Glomerular visceral epithelial cell (primary cell): ENCODE results near the gene BCL2L15.

Experiments
- DNase-seq: peaks from one replicate; pipeline ENCODE4 v3.0.0-alpha.2; 2016; ENCODE audit errors: extremely low spot score

The BCL2L15 gene

DNA sequence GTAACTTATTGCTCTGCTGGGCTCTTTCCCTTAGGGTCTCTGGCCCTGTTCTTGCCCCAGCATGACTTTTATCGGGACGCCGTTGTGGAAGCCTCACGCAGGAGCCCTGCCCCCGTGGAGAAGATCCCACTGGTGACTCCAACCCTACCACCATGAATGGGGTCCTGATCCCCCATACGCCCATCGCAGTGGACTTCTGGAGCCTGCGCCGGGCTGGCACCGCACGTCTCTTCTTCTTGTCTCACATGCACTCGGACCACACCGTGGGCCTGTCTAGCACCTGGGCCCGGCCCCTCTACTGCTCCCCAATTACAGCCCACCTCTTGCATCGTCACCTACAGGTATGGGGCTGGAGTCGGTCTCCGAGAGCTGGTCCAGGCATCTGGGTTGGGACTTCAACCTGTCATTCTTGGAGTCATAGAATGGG is 18.1 kb upstream of the BCL2L15 start:
- no peak for DNase-seq

DNA sequence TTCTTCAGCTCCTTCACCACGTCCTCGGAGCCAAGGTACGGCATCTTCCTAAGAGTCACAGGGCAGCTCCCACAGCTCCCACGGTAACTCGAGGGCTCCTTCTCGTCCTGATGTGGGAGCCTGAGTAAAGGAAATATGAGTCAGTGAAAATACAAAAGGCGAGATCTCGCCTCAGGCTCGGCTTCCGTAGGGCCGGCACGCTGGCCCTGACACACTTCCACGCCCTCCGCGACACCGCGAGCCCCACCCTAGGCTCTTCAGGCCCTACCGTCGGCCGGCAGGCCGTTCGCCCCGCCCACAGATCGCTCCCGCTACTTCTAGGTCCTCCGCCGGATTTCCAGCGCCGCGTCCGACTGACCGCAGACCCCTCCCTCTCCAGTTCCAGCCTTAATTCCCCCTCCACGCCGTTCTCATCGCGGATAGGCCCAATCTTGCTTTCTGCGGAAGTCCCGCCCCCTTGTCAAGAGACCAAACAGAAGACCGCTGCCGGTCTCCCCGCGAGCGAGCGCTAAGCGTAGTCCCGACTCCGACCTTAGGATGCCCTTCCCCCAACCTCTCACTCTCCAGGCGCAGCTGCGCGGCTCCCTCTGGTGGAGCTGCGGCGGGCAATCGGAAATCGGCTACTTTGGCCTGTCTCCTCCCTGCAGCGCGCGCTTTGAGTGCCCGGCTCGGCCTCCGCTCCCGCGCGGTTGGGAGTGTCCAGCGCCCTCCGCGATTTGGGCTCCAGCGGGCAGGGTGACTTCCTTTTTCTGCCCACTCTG is 17.5 kb upstream of the BCL2L15 start, which contains the start of the genes AP4B1 and DCLRE1B:
TSS of gene AP4B1 (minus strand) at position 126 of the 761 bp plus-strand sequence. CDS start at position 44, 82 bp downstream.
TSS of gene DCLRE1B (plus strand) at position 653 of the 761 bp plus-strand sequence. CDS start 261 bp downstream, outside the sequence.
- DNase-seq = peak; percentile 100

DNA sequence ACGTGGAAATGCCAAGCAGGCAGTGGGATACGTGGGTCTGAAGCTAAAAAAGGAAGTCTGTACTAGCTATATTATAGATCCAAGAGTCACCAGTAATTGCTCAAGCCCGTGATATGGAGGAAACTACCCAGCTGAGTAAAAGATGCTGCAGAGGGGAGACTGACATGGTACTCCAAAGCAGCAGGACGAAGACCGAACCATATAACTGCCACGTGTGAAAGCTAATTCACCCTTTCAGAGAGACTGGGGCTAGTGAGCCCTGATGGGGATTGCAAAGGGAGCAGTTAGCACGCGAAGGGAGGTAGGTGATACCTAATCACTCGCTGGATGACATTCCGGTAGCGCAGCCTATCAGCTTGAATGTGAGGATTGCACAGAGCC is 16.9 kb upstream of the BCL2L15 start:
- DNase-seq = no peak

DNA sequence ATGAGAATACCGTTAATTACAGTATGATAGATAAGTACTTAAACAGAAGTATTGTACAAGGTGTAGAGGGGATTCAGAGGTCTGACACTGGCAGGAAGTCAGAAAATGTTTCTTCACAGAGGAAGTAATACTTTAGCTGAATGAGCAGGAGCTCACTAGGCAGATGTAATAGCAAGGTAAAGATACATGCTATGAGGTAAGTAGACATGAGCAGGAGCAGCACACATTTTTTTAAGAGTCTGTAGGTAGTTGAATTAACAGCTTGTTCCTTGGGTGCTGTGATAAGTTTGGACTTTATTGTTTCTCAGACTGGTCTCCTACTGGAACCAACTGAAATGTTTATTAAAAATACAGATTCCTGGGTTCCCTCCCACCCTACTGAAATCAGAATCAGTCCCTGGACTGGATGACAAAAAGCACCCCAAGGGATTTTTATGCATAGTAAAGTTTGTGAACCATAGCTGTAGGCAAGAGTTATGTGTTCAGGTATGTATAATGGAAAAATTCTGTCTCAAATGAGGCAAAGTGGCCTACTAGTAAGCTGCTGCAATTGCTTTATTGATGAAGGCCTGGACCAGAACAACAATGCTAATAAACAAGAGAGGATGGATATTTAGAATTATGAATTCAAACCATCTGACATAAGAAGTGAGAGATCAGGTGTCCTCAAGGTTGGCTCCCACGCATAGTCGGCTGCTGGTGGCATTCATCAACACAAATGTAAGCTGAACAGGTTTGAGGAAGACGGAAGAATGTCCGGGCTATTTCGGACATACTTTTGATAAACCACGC is 16.3 kb upstream of the BCL2L15 start:
- peak; percentile 17 for DNase-seq

DNA sequence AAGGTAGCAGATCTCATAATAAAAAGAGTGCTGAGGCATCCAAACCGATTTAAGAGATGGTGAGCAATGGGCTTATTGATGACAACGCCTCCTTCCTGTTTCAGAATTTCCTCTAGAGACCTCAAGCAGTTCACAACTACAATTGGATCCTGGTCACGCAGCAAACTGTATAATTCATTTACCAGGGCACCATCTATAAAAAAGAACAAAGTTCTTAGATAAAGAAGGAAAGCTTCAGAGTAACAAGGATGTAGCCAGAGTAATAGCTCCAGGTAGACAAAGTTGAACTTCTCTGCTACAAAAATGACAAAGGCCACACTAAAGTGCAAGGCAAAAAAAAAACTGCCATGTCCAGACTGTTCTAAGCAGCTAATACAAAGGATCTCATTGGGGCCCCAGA is 13.8 kb upstream of the BCL2L15 start:
- no peak for DNase-seq

DNA sequence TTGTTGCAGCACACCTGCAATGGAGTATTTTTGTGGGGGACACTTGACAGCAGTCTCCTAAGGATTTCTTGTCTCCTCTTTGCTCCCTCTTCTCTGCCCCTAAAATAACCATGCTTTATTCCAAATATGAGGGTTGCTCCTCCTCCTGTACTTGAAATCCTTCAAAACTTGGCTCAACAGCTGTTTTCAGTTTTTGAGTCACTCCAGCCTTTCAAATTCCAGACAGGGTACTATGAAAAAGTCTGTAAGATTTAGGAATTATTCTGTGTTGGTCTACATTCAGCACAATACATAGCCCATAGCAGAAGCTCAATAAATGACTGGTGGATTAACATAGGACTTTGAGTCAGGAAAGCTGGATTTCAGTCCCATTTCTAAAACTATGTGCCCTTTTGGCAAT is 11.7 kb upstream of the BCL2L15 start:
- no peak for DNase-seq

DNA sequence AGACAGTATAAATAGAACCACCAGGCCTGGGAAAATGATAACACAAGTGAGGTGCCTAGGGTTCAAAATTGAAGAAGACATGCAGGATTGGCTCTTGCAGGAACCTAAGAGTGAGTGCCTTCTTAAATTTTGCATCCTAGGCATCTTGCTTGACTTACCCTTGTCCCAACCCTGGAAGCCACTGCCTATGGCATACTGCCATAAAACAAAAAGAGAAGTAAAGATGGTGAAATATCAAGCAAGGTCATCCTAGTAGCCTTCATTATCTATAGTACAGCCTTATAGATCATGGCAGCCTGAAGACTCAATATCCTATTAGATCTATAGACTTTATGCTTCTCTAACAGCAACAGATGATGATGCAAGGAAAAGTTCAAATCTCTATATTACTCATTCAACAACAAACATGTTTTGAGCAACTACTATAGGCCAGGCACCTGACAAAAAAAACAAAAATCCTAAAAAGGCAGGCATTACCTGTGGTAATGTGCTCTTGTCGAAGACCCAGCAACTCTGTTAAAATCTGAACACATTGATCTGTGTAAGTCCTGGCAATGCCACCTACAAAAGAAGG is 10.9 kb upstream of the BCL2L15 start:
- DNase-seq = no peak

DNA sequence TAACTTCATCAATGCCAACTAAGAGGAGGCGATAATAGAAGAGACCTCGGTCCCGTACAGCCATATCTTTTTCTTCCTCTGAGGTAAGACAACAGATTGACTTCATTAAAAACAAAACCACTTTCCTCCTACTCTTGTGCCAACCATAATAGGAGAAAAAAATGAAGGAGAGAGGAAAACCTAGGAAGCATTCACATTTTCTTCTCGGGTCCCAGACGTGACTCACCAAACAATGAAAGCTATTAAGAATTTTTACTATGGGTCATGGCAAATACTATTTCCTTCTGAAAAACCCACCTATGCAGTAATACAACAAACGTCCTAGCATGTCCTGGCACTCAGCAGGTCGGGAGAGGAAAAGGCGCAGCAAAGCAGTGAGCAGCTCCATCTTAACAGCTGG is 8.6 kb upstream of the BCL2L15 start:
- no peak for DNase-seq

DNA sequence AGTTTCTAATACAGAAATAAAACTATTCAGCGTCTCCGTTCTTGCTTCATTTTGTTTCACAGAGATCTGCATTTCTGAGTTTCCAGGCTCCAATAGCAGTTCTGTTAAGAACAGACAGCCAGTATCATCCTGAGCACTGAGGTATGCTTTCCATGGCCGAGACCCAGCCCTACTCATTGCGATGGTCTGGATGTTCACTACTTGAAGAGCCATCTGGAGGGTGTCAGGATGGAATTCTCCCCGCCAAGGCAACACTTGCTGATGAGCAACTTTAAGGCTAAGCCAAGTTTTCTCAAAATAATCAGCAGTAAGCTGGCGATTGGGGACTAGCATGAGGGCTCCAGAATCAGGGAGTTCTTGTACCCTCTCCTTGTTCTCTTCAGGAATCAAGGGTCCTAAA is 7.7 kb upstream of the BCL2L15 start:
- DNase-seq = no peak

DNA sequence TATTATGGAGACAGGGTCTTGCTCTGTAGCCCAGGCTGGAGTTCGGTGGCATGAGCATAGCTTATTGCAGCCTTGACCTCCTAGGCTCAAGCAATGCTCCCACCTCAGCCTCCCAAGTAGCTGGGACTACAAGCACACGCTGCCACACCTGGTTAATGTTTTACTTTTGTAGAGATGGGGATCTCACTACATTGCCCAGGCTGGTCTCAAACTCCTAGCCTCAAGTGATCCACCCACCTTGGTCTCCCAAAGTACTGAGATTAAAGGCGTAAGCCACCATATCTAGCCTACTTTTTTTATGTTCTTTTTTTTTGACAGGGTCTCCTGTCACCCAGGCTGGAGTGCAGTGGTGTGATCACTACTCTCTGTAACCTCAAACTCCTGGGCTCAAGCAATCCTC is 5.9 kb upstream of the BCL2L15 start:
- no peak for DNase-seq

DNA sequence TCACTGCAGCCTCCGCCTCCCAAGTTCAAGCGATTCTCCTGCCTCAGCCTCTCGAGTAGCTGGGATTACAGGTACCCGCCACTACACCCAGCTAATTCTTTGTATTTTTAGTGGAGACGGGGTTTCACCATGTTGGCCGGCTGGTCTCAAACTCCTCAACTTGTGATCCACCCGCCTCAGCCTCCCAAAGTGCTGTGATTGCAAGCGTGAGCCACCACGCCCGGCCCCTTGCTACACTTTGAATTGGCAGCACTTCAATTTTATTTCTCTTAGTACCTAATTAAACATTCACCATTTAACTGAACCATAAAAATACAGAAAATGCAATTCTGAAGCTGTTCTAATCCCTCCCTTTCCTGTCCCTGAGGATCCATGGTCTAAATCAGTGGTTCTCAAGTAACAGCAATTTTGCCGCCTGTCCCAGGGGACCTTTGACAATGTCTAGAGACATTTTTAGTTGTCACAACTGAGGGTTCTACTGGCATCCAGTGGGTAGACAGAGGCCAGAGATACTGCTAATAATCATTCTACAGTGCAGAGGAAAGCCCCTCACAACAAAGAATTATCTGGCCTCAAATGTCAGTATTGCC is 4.3 kb upstream of the BCL2L15 start:
- no peak for DNase-seq

DNA sequence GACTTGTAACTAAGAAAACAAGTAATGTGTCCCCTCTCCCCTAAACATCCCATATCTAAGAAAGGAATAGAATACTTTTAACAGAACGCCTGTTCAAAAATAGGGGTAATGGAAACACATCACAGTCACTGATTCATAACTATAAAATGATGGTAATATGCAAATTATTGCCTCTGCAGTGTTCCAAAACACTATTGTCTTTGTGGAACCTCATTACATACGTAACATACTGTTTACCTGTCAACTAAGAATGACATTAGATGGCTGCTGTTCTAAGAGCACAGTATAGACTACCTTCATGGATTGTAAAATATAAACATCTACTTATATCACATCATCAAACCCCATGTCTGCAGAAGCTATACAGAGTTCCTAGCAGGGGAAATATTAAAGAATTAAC is 3.4 kb upstream of the BCL2L15 start:
- no peak for DNase-seq

DNA sequence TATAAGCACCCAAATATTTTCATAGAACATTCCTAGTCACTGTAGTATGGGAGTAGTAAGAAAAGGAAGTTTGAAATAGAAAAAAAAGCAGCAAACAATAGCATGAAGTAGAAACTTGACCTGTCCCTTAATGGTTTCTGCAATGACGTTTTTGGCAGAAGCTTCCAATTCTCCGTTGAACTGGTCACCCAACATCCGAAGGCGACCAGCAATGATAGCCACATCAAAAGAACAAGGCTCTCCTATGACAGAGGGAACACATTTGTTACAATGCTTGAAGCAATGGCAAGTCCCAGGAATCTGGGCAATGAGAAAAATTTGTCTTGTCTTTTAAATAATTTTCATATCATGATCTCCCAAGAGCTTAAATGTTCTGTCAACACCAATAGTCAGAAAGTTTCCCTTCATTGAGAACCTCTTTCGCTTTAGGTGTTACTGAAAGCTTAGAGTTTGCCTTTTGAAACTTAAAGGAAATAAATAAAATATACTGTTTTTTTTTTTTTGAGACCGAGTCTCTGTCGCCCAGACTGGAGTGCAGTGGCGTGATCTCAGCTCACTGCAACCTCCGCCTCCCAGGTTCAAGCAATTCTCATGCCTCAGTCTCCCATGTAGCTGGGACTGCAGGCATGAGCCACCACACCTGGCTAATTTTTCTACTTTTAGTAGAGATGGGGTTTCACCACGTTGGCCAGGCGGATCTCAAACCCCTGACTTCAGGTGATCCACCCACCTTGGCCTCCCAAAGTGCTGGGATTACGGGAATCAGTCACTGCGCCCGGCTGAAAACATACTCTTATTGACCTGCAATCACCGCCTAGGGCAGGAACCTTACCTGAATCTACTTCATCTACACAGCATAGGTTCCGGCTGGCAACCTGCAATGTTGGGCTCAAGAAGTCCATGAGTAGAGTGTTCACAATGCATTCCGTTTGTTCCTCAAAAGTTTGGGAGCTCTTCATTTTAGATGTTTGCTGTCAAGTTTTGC is 672 bp downstream of the BCL2L15 start:
- DNase-seq = no peak

DNA sequence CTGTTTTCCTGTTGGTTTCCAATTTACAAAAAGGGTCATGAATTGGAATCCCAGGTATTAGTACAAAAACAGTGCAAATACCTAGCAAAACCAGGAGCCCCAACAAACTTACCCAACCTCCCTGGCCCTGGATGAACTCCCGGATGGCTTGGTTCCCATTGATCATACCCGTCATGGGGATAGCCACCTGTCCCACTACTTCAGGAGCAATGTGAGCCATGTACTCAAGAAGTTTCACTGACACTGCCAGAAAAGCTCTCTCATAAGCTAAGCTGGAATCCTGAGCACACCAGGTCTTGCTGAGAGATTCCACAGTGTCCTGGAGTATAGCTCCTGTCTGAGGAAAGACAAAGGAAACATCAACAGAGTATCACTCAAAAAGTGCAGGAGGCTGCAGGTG is 5.7 kb downstream of the BCL2L15 start:
- DNase-seq = no peak

DNA sequence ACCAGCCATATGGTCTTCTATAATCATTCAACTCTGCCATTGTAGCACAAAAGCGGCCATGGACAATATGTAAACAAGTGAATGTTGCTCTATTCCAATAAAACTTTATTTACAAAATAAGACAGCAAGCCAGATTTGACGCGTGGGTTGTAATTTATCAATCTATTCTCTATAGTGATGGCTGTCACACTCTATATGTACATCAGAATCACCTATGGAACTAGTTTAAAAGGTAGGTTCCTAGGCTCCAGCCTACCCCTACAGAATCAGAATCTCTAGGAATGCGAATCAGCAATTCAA is 7.7 kb downstream of the BCL2L15 start:
- no peak for DNase-seq

DNA sequence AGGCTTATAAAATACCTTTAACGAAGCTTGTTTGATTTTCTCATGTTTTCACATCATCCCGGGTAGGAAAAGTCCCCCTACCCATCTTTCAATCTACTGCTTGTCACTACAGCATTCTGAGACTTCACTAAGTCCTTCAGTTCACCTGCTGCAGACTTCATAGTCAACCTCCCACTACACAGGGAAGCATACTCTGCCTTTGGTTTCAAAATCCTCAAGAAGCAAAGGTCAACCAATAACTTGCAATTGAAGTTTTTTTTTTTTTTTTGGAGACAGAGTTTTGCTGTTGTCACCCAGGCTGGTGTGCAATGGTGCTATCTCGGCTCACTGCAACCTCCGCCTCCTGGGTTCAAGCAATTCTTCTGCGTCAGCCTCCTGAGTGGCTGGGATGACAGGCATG is 11.2 kb downstream of the BCL2L15 start:
- no peak for DNase-seq

DNA sequence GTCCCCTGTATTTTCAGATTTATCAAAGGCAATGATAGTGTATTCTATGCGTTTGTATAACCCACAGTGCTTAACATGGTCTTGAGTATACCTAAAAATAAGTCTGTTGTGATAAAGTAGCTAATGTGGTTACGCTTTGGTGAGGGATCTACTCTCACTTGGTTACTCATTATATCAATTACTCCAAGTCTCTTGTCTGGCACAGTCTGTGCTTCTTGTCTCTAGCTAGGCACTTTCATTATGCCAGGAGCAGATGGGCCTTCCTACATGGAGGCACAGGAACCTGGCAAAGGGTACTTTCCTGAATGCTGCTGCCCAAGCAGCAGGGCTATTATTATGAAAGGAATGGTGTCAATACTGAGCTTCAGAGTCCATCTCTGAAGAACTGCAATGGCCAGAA is 11.7 kb downstream of the BCL2L15 start:
- peak; percentile 79 for DNase-seq

DNA sequence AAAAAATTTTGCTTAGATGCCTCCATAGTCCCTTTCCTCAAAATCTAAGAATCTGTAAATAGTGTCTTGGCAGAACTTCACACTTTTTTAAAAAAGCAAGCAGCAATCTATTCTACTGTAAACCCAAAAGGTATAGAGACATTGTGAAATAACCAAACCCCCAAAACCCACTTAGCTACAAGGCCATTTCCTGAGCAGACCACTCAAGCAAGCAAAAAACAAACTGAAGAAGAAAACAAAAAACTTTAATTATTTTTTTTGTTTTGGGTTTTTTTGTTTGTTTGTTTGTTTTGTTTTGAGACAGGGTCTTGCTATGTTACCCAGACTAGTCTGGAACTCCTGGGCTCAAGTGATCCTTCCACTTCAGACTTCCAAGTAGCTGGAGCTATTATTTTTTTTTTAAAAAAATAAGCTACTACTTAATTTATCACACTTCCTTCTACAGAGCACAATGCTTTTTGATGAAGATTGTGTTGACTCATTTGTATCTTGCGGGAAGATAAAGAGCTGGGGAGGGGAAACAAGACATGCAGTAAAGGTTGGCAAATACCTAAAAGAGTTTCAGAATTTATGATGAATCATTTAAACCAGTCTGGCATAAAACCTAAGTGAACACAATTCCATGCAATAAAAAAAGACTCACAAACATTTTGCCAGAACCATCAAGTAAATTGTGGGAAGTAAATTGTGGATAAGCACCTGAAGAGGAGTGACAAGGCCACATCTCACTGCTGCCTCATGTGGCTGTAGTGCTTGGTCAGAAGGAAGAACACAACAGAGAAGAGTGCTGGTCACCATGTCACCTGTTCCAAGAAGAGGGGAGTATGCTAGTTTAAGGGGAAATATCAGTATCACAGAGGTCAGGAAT is 13.1 kb downstream of the BCL2L15 start:
- peak; percentile 67 for DNase-seq

DNA sequence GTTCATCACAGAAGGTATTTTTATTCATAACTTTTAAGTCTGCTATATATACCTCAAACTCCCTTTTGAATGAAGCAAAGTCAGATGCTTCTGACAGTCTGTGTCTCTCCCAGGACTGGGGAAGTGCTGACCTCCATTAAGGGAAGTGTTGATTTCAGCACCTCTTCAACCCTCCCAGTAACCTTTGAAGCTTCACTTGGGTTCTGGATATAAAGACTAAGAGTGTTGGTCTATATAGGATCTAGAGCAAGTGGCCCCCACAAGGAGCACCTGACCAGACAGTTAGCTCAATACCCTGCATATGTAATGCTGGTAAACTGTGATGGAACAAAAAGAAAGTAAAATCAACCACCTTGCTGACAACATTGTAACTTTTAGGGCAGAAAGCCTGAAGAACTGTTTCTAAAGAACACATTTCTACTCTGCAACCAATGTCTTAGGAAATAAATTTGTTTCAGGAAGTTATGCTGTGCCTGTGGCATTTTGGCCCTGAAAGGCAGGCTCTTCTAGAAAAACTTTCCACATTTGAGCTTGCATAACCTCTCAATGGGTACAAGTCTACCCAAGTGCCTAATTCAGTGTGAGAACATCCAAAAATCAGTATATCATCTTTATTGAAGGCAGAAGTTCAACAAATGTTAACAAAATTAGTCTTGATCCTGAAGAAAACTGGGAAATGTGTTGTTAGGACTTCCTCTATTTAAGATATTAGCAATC is 15.0 kb downstream of the BCL2L15 start:
- no peak for DNase-seq
